Measurements from ENCODE around the gene CFAP77. TPM values are rescaled to one million over a fixed set of nuclear protein-coding genes. Genes with fewer than 3 reads are reported as not detected.

CFAP77 gene
- polyA plus RNA-seq, 1 of the 3 experiments (the other 2 are of a cell fraction), result 1.1 TPM

DNA sequence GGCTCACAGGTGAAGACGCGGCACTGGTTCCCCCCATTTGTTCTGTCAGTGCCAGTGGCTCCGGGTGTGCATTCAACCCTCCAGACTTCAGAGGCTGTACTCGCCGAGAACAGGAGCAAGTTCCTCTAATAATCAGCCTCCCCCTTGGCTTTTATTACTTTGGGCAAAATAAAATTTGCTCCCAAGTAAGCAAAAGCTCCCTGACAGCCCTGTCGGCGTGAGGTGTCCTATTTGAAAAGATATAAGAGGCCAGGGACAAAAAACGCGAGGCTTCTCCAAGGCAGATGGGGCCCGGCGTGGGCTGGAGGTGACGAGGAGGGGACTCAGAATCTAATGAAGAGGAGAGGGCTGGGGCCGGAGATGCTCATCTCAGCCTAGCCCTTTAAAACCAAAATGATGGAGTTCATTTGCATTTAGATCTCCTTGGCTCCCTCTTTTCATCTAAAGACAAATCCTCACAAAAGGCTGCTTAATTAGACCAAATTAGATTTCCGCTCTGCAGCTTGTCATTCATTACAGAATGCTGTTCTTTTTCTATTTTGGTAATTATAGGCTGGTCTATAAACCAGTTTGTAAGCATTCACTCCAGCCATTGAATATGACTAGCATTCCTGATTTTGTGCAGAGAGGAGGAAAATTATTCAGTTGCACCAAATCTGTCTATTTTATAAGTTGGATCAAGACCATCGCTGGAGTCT, 68.5 kb downstream of the CFAP77 start:
- Histone ChIP-seq H4K20me1 (ENCODE audit: insufficient read depth) (no peaks in the 10 kb centered on the region), H3K4me2 (no peak overlapping the region), H3K4me3 (ENCODE audit: low read depth in 2 of 2, low read length in 1 of 2) (no peak overlapping the region), H2AFZ (ENCODE audit: low read depth) (no peak overlapping the region), H3K4me1 (ENCODE audit: control insufficient read depth in 1 of 2, insufficient read depth in 2 of 2, low read depth in 1 of 2, low read length in 1 of 2) (no peaks in the 10 kb centered on the region; a peak in 1 of 4 replicates), H3K27ac (ENCODE audit: low read depth in 2 of 2, low read length in 1 of 2) (no peak overlapping the region), H3K9ac (no peak overlapping the region), H3K79me2 (ENCODE audit: insufficient read depth) (no peaks in the 10 kb centered on the region), H3F3A (replicated peaks; ENCODE audit: insufficient read depth) (no peaks in the 10 kb centered on the region), H3K9me2 (no peaks in the 10 kb centered on the region), H3K27me3 (ENCODE audit: insufficient read depth) (no peaks in the 10 kb centered on the region), H3K9me3 (no peaks in the 10 kb centered on the region), H3K36me3 (replicated peaks in 1 of 2; ENCODE audit: control insufficient read depth in 1 of 2, insufficient read depth in 2 of 2, low read length in 1 of 2) (no peaks in the 10 kb centered on the region)
- 73% methylated on average over 15 of the region's 15 CpGs for WGBS (ENCODE audit: low lambda C conversion rate)
- no peak for DNase-seq
- no peak for TF ChIP-seq JUND (IDR thresholded peaks at IDR 0.05)
- no peak for TF ChIP-seq POLR2AphosphoS5 (IDR thresholded peaks at IDR 0.05; ENCODE audit: low read depth, low read length)
- ChIA-PET POLR2A (no interaction called here), CTCF (interaction anchor here (0.7 to 2.4 kb wide), 3 partner anchors 23 to 96 kb away, joined by 4 to 7 read pairs (median 5); no protein-coding TSS in a partner anchor)

DNA sequence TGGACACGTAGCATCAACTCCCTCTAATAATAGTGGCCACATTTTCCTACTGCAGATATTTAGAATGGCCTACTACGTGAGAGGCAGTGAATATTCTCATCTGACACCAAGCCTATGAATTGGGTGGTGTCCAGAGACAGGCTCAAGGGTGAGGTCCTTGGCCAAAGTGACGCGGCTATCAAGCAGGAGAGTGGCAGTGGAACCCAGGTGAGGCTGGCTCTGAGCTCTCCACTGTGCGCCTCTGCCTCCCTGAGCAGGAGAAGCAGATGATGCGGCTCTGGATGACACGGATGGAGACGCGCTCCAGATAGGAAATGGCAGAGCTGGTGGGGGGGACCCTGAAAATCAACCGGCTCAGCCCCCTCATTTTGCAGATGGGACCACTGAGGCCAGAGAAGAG, 69.7 kb downstream of the CFAP77 start:
- 77% methylated on average over 9 of the region's 10 CpGs for WGBS (ENCODE audit: low lambda C conversion rate)
- H3K9me2 ChIP-seq, result no peaks in the 10 kb centered on the region
- no peak overlapping the region for H3K4me3 ChIP-seq (ENCODE audit: low read depth in 2 of 2, low read length in 1 of 2)
- no peak overlapping the region for H3K27ac ChIP-seq (ENCODE audit: low read depth in 2 of 2, low read length in 1 of 2)
- no peak overlapping the region for H3K9ac ChIP-seq
- no peak for DNase-seq
- H3K27me3 ChIP-seq (ENCODE audit: insufficient read depth), result no peaks in the 10 kb centered on the region
- no peaks in the 10 kb centered on the region for H4K20me1 ChIP-seq (ENCODE audit: insufficient read depth)
- no peaks in the 10 kb centered on the region for H3K36me3 ChIP-seq (replicated peaks in 1 of 2; ENCODE audit: control insufficient read depth in 1 of 2, insufficient read depth in 2 of 2, low read length in 1 of 2)
- CTCF ChIA-PET, result interaction anchor here (1.8 kb wide), 1 partner anchor 18 kb away, joined by 3 read pairs; no protein-coding TSS in a partner anchor
- H3K4me1 ChIP-seq (ENCODE audit: control insufficient read depth in 1 of 2, insufficient read depth in 2 of 2, low read depth in 1 of 2, low read length in 1 of 2), result no peaks in the 10 kb centered on the region; a peak in 1 of 4 replicates
- H3K9me3 ChIP-seq, result no peaks in the 10 kb centered on the region
- no peak for TF ChIP-seq RFX5 (IDR thresholded peaks at IDR 0.05; ENCODE audit: low read length)
- TF ChIP-seq TAF1 (IDR thresholded peaks at IDR 0.05; ENCODE audit: borderline replicate concordance, low read depth, low read length), result no peak
- TF ChIP-seq, protein P1, sequence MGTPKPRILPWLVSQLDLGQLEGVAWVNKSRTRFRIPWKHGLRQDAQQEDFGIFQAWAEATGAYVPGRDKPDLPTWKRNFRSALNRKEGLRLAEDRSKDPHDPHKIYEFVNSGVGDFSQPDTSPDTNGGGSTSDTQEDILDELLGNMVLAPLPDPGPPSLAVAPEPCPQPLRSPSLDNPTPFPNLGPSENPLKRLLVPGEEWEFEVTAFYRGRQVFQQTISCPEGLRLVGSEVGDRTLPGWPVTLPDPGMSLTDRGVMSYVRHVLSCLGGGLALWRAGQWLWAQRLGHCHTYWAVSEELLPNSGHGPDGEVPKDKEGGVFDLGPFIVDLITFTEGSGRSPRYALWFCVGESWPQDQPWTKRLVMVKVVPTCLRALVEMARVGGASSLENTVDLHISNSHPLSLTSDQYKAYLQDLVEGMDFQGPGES (IDR thresholded peaks at IDR 0.05; ENCODE audit: low read depth, low read length), result no peak
- TF ChIP-seq, protein P2, sequence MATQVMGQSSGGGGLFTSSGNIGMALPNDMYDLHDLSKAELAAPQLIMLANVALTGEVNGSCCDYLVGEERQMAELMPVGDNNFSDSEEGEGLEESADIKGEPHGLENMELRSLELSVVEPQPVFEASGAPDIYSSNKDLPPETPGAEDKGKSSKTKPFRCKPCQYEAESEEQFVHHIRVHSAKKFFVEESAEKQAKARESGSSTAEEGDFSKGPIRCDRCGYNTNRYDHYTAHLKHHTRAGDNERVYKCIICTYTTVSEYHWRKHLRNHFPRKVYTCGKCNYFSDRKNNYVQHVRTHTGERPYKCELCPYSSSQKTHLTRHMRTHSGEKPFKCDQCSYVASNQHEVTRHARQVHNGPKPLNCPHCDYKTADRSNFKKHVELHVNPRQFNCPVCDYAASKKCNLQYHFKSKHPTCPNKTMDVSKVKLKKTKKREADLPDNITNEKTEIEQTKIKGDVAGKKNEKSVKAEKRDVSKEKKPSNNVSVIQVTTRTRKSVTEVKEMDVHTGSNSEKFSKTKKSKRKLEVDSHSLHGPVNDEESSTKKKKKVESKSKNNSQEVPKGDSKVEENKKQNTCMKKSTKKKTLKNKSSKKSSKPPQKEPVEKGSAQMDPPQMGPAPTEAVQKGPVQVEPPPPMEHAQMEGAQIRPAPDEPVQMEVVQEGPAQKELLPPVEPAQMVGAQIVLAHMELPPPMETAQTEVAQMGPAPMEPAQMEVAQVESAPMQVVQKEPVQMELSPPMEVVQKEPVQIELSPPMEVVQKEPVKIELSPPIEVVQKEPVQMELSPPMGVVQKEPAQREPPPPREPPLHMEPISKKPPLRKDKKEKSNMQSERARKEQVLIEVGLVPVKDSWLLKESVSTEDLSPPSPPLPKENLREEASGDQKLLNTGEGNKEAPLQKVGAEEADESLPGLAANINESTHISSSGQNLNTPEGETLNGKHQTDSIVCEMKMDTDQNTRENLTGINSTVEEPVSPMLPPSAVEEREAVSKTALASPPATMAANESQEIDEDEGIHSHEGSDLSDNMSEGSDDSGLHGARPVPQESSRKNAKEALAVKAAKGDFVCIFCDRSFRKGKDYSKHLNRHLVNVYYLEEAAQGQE (IDR thresholded peaks at IDR 0.05; ENCODE audit: low read depth, low read length), result no peak
- TF ChIP-seq RXRA (IDR thresholded peaks at IDR 0.05; ENCODE audit: borderline replicate concordance, low read depth), result no peak
- TF ChIP-seq GATA2 (CRISPR knock-in tag; IDR thresholded peaks at IDR 0.05), result no peak
- TF ChIP-seq TCF12 (IDR thresholded peaks at IDR 0.05), result no peak
- TF ChIP-seq, protein P3, sequence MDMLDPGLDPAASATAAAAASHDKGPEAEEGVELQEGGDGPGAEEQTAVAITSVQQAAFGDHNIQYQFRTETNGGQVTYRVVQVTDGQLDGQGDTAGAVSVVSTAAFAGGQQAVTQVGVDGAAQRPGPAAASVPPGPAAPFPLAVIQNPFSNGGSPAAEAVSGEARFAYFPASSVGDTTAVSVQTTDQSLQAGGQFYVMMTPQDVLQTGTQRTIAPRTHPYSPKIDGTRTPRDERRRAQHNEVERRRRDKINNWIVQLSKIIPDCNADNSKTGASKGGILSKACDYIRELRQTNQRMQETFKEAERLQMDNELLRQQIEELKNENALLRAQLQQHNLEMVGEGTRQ (IDR thresholded peaks at IDR 0.05; ENCODE audit: borderline replicate concordance, low read depth, low read length), result no peak
- no peak for TF ChIP-seq RAD21 (IDR thresholded peaks at IDR 0.05; ENCODE audit: low read length)
- TF ChIP-seq JUND (IDR thresholded peaks at IDR 0.05), result no peak
- no peak for TF ChIP-seq GABPA (IDR thresholded peaks at IDR 0.05; ENCODE audit: low read depth)
- TF ChIP-seq ELF1 (IDR thresholded peaks at IDR 0.05), result no peak
- TF ChIP-seq FOXM1 (IDR thresholded peaks at IDR 0.05; ENCODE audit: low read depth), result no peak
- no peak for TF ChIP-seq POLR2AphosphoS5 (IDR thresholded peaks at IDR 0.05; ENCODE audit: low read depth, low read length)
- no peak for TF ChIP-seq RCOR1 (IDR thresholded peaks at IDR 0.05; ENCODE audit: low read length)
- no peak for TF ChIP-seq FOXJ3 (CRISPR knock-in tag; IDR thresholded peaks at IDR 0.05)
- no peak for TF ChIP-seq FOSL2 (IDR thresholded peaks at IDR 0.05; ENCODE audit: borderline replicate concordance, low read depth)
- TF ChIP-seq SIN3A (IDR thresholded peaks at IDR 0.05; ENCODE audit: borderline replicate concordance, low read depth, low read length), result no peak
- no peak overlapping the region for H2AFZ ChIP-seq (ENCODE audit: low read depth)
- no peaks in the 10 kb centered on the region for H3K79me2 ChIP-seq (ENCODE audit: insufficient read depth)
- H3K4me2 ChIP-seq, result no peak overlapping the region
- H3F3A ChIP-seq (replicated peaks; ENCODE audit: insufficient read depth), result no peaks in the 10 kb centered on the region
- POLR2A ChIA-PET, result no interaction called here
